RWPE1 (cell line): ENCODE data around the gene RXRA.

Experiments
- CTCF ChIA-PET: fragments of 350-600 bp; sonication (Branson Sonifier 250); formaldehyde crosslinking; extraction: SDS; loops from one replicate; lab custom pipeline; 2021; lab: Yijun Ruan, JAX
- POLR2A ChIA-PET: fragments of 400-600 bp; formaldehyde crosslinking; extraction: SDS; loops from one replicate; lab custom pipeline; 2020; ENCODE audit warnings: antibody characterized with exemption; ENCODE audit not compliant: low non-redundant PET; lab: Yijun Ruan, JAX
- DNase-seq: peaks from one replicate; pipeline ENCODE4 v3.0.0; 2012; ENCODE audit warnings: low spot score
- H3K27ac ChIP-seq: fragments of 450-650 bp; 2 replicates; pipeline ENCODE4 v1.5.1; 2017
- CTCF ChIP-seq: fragments of 450-650 bp; conservative IDR thresholded peaks from 2 replicates; pipeline ENCODE4 v1.5.1; 2017; ENCODE audit warnings: low read depth, mild to moderate bottlenecking

The RXRA gene

GRCh38 chr9:134420974-134421432 lies 94.7 kb downstream of the RXRA start:
- POLR2A ChIA-PET, result interaction anchor here (0.6 kb wide), 1 partner anchor 11 kb away, joined by 3 read pairs; no protein-coding TSS in a partner anchor
- TF ChIP-seq CTCF, result no peak
- CTCF ChIA-PET, result interaction anchor here (0.6 to 1.3 kb wide), 3 partner anchors 15 to 251 kb away, joined by 3 to 5 read pairs (median 5); no protein-coding TSS in a partner anchor
- DNase-seq, result no peak
- H3K27ac ChIP-seq, result peak overlapping the region; percentile 97

- no peak for TF ChIP-seq CTCF
- CTCF ChIA-PET, result no interaction called here
- POLR2A ChIA-PET, result no interaction called here
- DNase-seq, result no peak
- peak overlapping the region; percentile 97 for H3K27ac ChIP-seq
Observed at GRCh38 chr9:134421888-134422287, 95.6 kb downstream of the RXRA start.

- DNase-seq, result peak; percentile 93
- peak overlapping the region; percentile 97 for H3K27ac ChIP-seq
- ChIA-PET CTCF (interaction anchor here (0.5 to 0.7 kb wide), 2 partner anchors 21 to 42 kb away, joined by 3 read pairs; no protein-coding TSS in a partner anchor), POLR2A (no interaction called here)
- TF ChIP-seq CTCF, result no peak
Observed at GRCh38 chr9:134422301-134423090, 96.2 kb downstream of the RXRA start.

- POLR2A ChIA-PET, result interaction anchor here (0.9 kb wide), 1 partner anchor 10 kb away, joined by 11 read pairs; no protein-coding TSS in a partner anchor
- H3K27ac ChIP-seq, result peak overlapping the region; percentile 97
- CTCF ChIA-PET, result interaction anchor here (0.6 to 1.5 kb wide), 4 partner anchors 11 to 253 kb away, joined by 3 to 8 read pairs (median 4); no protein-coding TSS in a partner anchor
- DNase-seq, result no peak
- TF ChIP-seq CTCF, result no peak
Observed at GRCh38 chr9:134423166-134423565, 96.9 kb downstream of the RXRA start.

GRCh38 chr9:134423749-134424148 lies 97.5 kb downstream of the RXRA start:
- TF ChIP-seq CTCF, result no peak
- no peak for DNase-seq
- CTCF ChIA-PET, result interaction anchor here (0.6 to 1.5 kb wide), 4 partner anchors 12 to 253 kb away, joined by 3 to 8 read pairs (median 4); no protein-coding TSS in a partner anchor
- POLR2A ChIA-PET, result interaction anchor here (0.9 kb wide), 1 partner anchor 10 kb away, joined by 11 read pairs; no protein-coding TSS in a partner anchor
- peak overlapping the region; percentile 97 for H3K27ac ChIP-seq

- no peak for DNase-seq
- ChIA-PET CTCF (no interaction called here), POLR2A (no interaction called here)
- TF ChIP-seq CTCF, result no peak
- peak overlapping the region; percentile 97 for H3K27ac ChIP-seq
Observed at GRCh38 chr9:134424818-134425217, 98.6 kb downstream of the RXRA start.
